ENCODE measurements around the gene TUBG2.
"Not testable (repeated sequence)": the region's sequence is repeated elsewhere in the genome, so short reads cannot be mapped to it uniquely, and the experiment has no call there.

TUBG2 gene

GRCh38 chr17:42618442-42619150 lies 40.5 kb upstream of the TUBG2 start:
- ATAC-seq, result peak; percentile 80

GRCh38 chr17:42621987-42622386 lies 37.1 kb upstream of the TUBG2 start:
- ATAC-seq, result not testable (repeated sequence)

More at GRCh38 chr17:42618442-42619150, 40.5 kb upstream of the TUBG2 start:
- TF ChIP-seq TCF4 (CRISPR knock-in tag; IDR thresholded peaks at IDR 0.05; ENCODE audit: borderline replicate concordance) (no peak), GLIS3 (CRISPR knock-in tag; IDR thresholded peaks at IDR 0.05) (no peak), CSDC2 (CRISPR knock-in tag; IDR thresholded peaks at IDR 0.05) (no peak), ZNF70 (CRISPR knock-in tag; IDR thresholded peaks at IDR 0.05) (no peak)

- no peak for TF ChIP-seq TOX (CRISPR knock-in tag; IDR thresholded peaks at IDR 0.05; ENCODE audit: borderline replicate concordance)
- no peak for TF ChIP-seq PATZ1 (CRISPR knock-in tag; IDR thresholded peaks at IDR 0.05; ENCODE audit: borderline replicate concordance)
- no peak for TF ChIP-seq ARNTL (CRISPR knock-in tag; IDR thresholded peaks at IDR 0.05; ENCODE audit: borderline replicate concordance, low read depth)
- no peak for TF ChIP-seq TCF4 (CRISPR knock-in tag; IDR thresholded peaks at IDR 0.05; ENCODE audit: borderline replicate concordance)
- no peak for TF ChIP-seq ESRRG (CRISPR knock-in tag; IDR thresholded peaks at IDR 0.05)
- TF ChIP-seq OSR1 (CRISPR knock-in tag; IDR thresholded peaks at IDR 0.05), result no peak
- no peak for TF ChIP-seq ZFP30 (CRISPR knock-in tag; IDR thresholded peaks at IDR 0.05)
- TF ChIP-seq POU6F1 (CRISPR knock-in tag; IDR thresholded peaks at IDR 0.05; ENCODE audit: borderline replicate concordance, low read depth), result no peak
- TF ChIP-seq CREB5 (CRISPR knock-in tag; IDR thresholded peaks at IDR 0.05; ENCODE audit: low read depth), result no peak
- no peak for TF ChIP-seq ZNF565 (CRISPR knock-in tag; conservative IDR thresholded peaks at IDR 0.05; ENCODE audit: low read depth)
- no peak for TF ChIP-seq CSDC2 (CRISPR knock-in tag; IDR thresholded peaks at IDR 0.05)
- no peak for TF ChIP-seq TSHZ2 (CRISPR knock-in tag; IDR thresholded peaks at IDR 0.05)
- no peak for TF ChIP-seq ZC3H10 (CRISPR knock-in tag; IDR thresholded peaks at IDR 0.05)
- no peak for TF ChIP-seq GLIS3 (CRISPR knock-in tag; IDR thresholded peaks at IDR 0.05)
- no peak for TF ChIP-seq ZFP3 (CRISPR knock-in tag; IDR thresholded peaks at IDR 0.05)
- TF ChIP-seq PPARA (CRISPR knock-in tag; IDR thresholded peaks at IDR 0.05; ENCODE audit: borderline replicate concordance), result no peak
- no peak for TF ChIP-seq CSRNP3 (CRISPR knock-in tag; IDR thresholded peaks at IDR 0.05)
- TF ChIP-seq BACH2 (CRISPR knock-in tag; IDR thresholded peaks at IDR 0.05; ENCODE audit: borderline replicate concordance), result no peak
- no peak for TF ChIP-seq ISL1 (CRISPR knock-in tag; IDR thresholded peaks at IDR 0.05)
- no peak for ATAC-seq
Observed at GRCh38 chr17:42623271-42623670, 35.8 kb upstream of the TUBG2 start.
